DOHH2 (cell line): ENCODE data around the gene OOSP3.

Experiments used
- H3F3A ChIP-seq: fragments of 200-600 bp; sonication (generic), shearing (Covaris generic); 2 replicates; pipeline ENCODE4 v1.6.0; 2016; ENCODE audit warnings: antibody characterized with exemption, mild to moderate bottlenecking; ENCODE audit not compliant: control insufficient read depth, insufficient read depth
- H3K27ac ChIP-seq: fragments of 200-600 bp; sonication (generic); 2 replicates; pipeline ENCODE4 v1.5.1; 2014; ENCODE audit warnings: low read depth, mild to moderate bottlenecking, low read length, moderate library complexity
- H3K27me3 ChIP-seq: fragments of 200-600 bp; sonication (generic); 2 replicates; pipeline ENCODE4 v1.6.1; 2014; ENCODE audit warnings: mild to moderate bottlenecking, low read length, mixed read lengths; ENCODE audit not compliant: control insufficient read depth
- H3K36me3 ChIP-seq: fragments of 200-600 bp; sonication (generic); 2 replicates; pipeline ENCODE4 v1.6.1; 2014; ENCODE audit warnings: mild to moderate bottlenecking, low read length, moderate library complexity, mixed read lengths; ENCODE audit not compliant: control insufficient read depth
- H3K4me1 ChIP-seq: fragments of 200-600 bp; sonication (generic); 2 replicates; pipeline ENCODE4 v1.6.1; 2014; ENCODE audit warnings: mild to moderate bottlenecking, low read length, mixed read lengths; ENCODE audit not compliant: control insufficient read depth
- H3K4me2 ChIP-seq: fragments of 200-600 bp; sonication (generic); 2 replicates; pipeline ENCODE4 v1.6.0; 2014; ENCODE audit warnings: mild to moderate bottlenecking, low read length, moderate library complexity
- H3K4me3 ChIP-seq: fragments of 200-600 bp; sonication (generic); 2 replicates; pipeline ENCODE4 v1.5.1; 2014; ENCODE audit warnings: mild to moderate bottlenecking, low read length, mixed read lengths
- H3K79me2 ChIP-seq: fragments of 200-600 bp; sonication (generic); 2 replicates; pipeline ENCODE4 v1.6.1; 2014; ENCODE audit warnings: mild to moderate bottlenecking, low read length, mixed read lengths; ENCODE audit not compliant: control insufficient read depth
- H3K9me2 ChIP-seq: fragments of 200-600 bp; sonication (generic); replicated peaks from 2 replicates; pipeline ENCODE4 v1.6.1; 2014; ENCODE audit warnings: mild to moderate bottlenecking, low read length, mixed read lengths; ENCODE audit not compliant: control insufficient read depth
- H3K9me3 ChIP-seq: fragments of 200-600 bp; sonication (generic); 2 replicates; pipeline ENCODE4 v1.6.1; 2014; ENCODE audit warnings: antibody characterized with exemption, low read length, mixed read lengths; ENCODE audit not compliant: control insufficient read depth, insufficient read depth
- H4K20me1 ChIP-seq: fragments of 200-600 bp; sonication (generic); 2 replicates; pipeline ENCODE4 v1.6.0; 2014; ENCODE audit warnings: low read depth, mild to moderate bottlenecking, antibody characterized with exemption, low read length, moderate library complexity; ENCODE audit not compliant: control insufficient read depth, insufficient read depth
- EZH2phosphoT487 ChIP-seq: fragments of 200-600 bp; sonication (generic); IDR thresholded peaks from 2 replicates; pipeline ENCODE4 v1.6.1; 2017; ENCODE audit warnings: borderline replicate concordance, mild to moderate bottlenecking, antibody characterized with exemption, low read length, moderate library complexity, mixed read lengths
- TF ChIP-seq, protein P1 (sequence below): fragments of 200-600 bp; sonication (generic); IDR thresholded peaks from one replicate; pipeline ENCODE4 v1.5.1; 2014; ENCODE audit warnings: antibody characterized with exemption, mild to moderate bottlenecking, low read depth, low read length; ENCODE audit not compliant: poor library complexity, severe bottlenecking

OOSP3 gene

DNA sequence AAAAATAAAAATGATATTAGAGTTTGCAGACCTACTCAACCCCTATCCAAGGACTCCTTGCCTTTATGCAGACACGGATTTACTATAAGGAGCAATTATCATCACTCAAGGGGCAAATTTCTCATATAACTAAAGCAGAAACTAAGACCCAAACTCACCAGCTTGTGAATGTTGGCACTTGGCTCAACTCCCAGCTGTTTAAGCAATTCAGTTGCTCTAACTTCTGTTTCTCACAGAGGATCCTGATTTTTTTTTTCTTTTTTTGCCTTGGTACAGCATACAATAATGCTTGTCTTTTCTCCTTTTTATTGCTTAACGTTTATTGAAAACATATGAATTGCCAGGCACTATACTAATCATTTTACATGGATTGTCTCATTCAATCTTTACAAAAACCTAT, 23.7 kb upstream of the OOSP3 start:
- Histone ChIP-seq H3K4me3 (no peak overlapping the region), H3K4me2 (no peak overlapping the region), H3K36me3 (no peaks in the 10 kb centered on the region), H3K9me2 (no peaks in the 10 kb centered on the region), H3K79me2 (no peaks in the 10 kb centered on the region), H4K20me1 (no peaks in the 10 kb centered on the region), H3K27ac (no peak overlapping the region), H3K9me3 (no peaks in the 10 kb centered on the region), H3K4me1 (no peaks in the 10 kb centered on the region), H3K27me3 (peaks cover 7% of the 10 kb centered on the region; the same call in 1 of the 2 replicates), H3F3A (no peaks in the 10 kb centered on the region)
- TF ChIP-seq, protein P1, sequence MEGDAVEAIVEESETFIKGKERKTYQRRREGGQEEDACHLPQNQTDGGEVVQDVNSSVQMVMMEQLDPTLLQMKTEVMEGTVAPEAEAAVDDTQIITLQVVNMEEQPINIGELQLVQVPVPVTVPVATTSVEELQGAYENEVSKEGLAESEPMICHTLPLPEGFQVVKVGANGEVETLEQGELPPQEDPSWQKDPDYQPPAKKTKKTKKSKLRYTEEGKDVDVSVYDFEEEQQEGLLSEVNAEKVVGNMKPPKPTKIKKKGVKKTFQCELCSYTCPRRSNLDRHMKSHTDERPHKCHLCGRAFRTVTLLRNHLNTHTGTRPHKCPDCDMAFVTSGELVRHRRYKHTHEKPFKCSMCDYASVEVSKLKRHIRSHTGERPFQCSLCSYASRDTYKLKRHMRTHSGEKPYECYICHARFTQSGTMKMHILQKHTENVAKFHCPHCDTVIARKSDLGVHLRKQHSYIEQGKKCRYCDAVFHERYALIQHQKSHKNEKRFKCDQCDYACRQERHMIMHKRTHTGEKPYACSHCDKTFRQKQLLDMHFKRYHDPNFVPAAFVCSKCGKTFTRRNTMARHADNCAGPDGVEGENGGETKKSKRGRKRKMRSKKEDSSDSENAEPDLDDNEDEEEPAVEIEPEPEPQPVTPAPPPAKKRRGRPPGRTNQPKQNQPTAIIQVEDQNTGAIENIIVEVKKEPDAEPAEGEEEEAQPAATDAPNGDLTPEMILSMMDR: no peak
- TF ChIP-seq EZH2phosphoT487: no peak

DNA sequence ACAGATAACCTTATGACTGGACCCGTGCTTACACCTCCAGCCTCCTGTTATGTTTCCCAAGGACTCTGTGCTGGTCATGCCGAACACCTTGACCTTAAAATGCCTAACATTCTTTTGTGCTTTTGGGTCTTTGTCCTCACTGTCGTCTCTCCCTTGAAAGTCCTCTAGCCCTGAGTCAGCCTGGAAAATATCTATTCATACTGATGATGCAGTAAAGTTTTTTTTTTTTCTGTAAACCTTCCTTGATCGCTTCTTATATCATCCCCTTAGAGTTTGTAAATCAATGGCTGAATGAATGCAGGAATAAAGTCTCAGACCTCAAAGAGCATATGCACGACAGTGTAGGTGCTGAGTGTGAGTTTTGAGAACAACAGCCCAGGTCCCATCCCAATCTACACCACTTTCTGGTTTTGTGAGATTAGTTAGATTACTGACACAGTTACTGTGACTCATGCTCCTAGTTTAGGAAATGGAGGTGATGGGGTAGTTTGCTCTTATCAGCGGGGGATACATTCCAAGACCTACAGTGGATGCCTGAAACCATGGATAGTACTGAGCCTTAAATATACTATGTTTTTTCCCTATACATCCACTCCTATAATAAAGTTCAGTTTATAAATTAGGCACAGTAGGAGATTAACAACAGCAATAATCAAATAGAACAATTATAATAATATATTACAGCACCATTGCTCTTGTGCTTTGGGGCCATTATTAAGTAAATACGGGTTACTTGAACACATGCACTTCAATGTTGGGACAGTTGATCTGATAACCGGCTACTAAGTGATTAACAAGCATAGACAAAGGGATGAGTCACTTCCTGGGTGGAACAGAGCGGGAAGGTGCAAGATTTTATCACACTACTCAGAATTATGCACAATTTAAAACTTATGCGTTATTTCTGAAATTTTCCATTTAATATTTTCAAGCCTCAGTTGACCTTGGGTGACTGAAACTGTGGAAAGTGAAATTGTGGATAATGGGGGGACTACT, 20.8 kb upstream of the OOSP3 start:
- Histone ChIP-seq H4K20me1 (no peaks in the 10 kb centered on the region), H3K79me2 (no peaks in the 10 kb centered on the region), H3F3A (no peaks in the 10 kb centered on the region), H3K4me3 (no peak overlapping the region), H3K4me1 (no peaks in the 10 kb centered on the region), H3K9me3 (no peaks in the 10 kb centered on the region), H3K36me3 (no peaks in the 10 kb centered on the region), H3K9me2 (no peaks in the 10 kb centered on the region), H3K4me2 (no peak overlapping the region), H3K27ac (no peak overlapping the region), H3K27me3 (peaks cover 7% of the 10 kb centered on the region; the same call in 1 of the 2 replicates)
- TF ChIP-seq EZH2phosphoT487: no peak
- TF ChIP-seq, protein P1: no peak

DNA sequence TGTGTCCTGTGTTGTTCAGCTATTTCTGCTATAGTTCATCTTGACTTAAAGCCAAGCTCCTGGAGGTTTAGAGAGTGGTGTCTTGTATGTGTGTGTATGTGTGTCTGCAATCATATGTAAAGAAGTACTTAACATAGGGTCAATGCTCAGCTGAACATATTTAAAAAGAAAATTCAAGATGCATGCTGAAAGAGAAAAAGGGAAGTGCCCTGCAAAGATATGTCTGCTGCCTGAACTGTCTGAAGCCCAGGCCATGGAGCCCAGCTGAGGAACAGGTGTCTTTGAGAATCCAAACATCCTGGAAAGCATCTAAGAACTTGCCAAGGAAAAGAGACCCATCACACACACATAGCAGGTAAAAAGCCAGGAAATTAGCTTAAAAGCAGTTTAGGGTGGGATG, 18.9 kb upstream of the OOSP3 start:
- Histone ChIP-seq H3K9me2 (no peaks in the 10 kb centered on the region), H4K20me1 (no peaks in the 10 kb centered on the region), H3K27ac (no peak overlapping the region), H3K4me1 (no peaks in the 10 kb centered on the region), H3F3A (no peaks in the 10 kb centered on the region), H3K36me3 (no peaks in the 10 kb centered on the region), H3K9me3 (no peaks in the 10 kb centered on the region), H3K79me2 (no peaks in the 10 kb centered on the region), H3K4me3 (no peak overlapping the region), H3K27me3 (peaks cover 3% of the 10 kb centered on the region; the same call in 1 of the 2 replicates), H3K4me2 (no peak overlapping the region)
- TF ChIP-seq, protein P1: no peak
- no peak for TF ChIP-seq EZH2phosphoT487
